NCI-H460 (cell line): ENCODE results near the gene MACROD2. TPM values are rescaled to one million over a fixed set of nuclear protein-coding genes. Genes with fewer than 3 reads are reported as not detected.
"Not testable (repeated sequence)": the region's sequence is repeated elsewhere in the genome, so short reads cannot be mapped to it uniquely, and the experiment has no call there.

Experiments used
- DNase-seq: peaks from one replicate; pipeline ENCODE4 v3.0.0-alpha.2; 2016; ENCODE audit warnings: low read depth; ENCODE audit errors: extremely low read depth
- total RNA-seq: library from RNA; depleted of rRNA; stranded (reverse); fragments of >200 nt; shearing (Covaris generic); gene quantifications from 2 replicates; pipeline ENCODE4 v1.2.3, GENCODE V29; 2014

MACROD2 gene
- total RNA-seq, 1 experiment from 2014 or later, result 2.0 TPM

DNA sequence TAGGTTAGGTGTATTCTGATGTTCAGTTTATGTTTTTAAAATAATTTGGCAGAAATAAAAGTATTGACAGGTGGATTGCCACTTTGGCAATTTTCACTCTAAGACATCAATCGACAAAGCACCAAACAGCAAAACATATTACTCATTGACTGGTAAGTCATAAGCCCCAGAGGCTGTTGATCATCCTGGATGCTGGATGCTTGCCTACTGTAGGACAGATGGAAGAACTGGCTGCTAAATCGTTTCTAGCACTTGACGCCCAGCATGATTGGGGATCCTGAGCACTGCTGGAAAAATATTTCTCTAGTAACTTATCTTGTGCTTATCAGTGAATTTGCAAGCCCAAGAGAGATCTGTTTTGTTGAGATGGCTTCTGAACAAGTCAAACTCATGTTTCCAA is 1343.9 kb downstream of the MACROD2 start:
- no peak for DNase-seq

- DNase-seq, result no peak
Observed at GRCh38 chr20:15342991-15343523, 1347.7 kb downstream of the MACROD2 start.

GRCh38 chr20:15345287-15345686 is 1350.0 kb downstream of the MACROD2 start:
- DNase-seq, result no peak

DNA sequence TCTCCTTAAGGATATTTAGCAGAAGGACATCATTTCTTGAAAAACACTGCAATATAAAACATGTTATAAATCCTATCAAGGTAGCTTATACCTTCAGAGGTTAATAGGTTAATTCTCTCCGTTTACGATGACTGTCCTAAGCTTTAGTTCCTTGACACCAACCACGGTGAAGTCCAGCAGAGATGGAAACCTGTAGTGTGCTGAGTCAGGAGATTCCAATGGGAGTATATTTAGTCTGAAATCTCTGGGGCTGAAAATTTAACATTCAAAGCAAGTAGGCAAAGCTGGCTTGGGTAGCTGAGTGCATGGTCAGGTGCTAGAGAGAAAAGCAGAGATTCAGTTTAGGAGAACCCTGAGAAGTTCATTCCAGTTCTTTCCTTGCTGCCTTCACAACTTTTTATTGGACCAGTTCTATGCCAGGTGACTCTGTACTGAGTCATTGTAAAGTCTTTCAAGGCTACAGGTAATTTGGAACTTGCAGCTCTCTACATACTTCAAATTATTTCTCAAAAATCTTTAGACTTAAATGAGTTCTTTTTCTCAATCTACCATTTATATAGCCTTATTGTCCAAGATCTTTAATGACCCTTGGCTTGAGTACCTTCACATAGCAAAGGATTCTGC is 1351.5 kb downstream of the MACROD2 start:
- DNase-seq, result no peak

DNA sequence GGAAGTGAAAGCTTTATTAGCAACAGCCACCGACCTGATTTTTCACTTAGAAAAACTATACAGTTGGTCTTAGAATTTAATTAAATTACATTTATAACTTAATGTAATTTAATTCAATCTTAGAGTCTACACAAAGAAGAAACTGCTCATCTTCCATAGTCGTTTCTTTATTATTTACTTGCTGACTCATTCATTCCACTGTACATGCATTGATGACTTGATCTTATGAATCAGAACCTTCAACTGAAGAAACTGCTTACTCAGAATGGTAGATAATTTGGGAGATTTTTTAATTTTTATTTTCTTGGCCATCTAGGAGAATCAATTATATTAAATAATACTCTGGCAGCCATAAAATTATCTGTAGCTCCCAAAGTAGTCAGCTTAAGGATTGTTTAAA is 1363.7 kb downstream of the MACROD2 start:
- DNase-seq, result peak; percentile 8

DNA sequence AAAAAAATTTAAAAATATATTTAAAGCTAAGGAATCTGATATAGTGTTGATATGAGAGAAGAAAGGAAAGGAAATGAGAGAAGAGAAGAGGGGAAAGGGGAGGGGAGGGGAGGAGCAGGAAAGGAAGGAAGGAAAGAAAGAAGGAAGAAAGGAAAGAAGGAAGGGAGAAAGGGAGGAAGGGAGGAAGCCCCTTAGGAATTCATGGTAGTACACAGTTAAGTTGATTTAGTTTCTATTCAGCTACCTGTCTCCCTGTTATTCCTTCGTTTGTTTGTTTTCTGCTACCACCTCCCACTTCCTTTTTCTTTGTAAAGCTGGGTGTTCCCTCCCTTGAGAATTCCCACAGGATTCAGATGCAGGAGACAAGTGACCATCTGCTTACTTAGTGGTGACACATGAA is 1367.5 kb downstream of the MACROD2 start:
- DNase-seq, result no peak

DNA sequence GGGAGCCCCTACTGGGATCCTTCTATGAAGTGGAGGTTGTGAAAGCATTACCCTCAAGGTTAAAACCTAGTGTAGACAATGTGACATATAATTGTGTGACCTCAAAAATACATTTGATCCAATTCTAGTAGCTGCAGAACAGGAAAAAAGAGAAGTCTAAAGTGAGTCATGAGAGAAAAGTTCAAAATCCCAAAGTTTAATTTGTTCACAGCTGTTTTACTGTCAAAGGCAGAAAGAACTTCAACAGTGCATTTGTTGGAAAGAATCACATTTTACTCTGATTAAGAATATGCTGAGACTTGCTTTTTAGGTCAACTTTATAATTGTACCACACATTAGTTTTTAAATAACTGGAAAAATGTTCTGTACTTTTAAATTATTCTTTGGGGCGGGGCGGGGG is 1369.5 kb downstream of the MACROD2 start:
- no peak for DNase-seq

DNA sequence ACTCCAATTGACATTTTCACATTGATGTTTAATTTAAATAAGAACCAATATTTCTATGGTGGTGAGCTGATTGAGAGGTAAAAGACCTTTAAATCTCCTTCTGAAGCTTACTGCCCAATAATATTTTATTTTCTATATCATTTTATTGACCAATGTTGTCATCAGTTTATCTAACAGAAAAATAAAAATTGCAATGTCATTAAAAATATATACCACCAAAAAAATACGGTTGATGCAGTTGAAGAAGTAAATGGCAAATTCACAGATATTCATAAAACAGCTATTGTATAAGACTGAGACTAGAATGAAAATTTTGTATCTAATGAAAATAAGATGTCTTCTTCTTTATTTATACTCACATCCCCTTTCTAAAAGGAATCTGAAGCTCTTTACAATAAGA is 1375.1 kb downstream of the MACROD2 start:
- DNase-seq, result no peak

DNA sequence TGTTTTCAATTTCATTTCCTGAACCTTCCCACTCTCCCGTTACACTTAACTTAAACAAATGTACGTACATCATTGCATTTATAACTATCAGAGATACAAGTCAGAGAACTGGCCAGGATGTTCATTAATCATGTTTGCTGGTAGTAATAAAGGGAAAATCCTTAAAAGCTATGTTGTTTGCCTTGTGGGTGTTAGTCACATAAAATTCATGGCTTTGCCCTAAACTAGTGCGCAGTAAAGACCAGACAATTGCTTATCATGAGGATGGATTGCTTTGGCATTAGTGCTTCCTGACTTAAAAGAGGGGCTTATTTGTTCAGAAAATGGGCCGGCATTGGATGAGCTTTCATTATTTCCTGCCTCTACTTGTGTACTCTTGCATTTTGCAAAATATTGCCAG is 1379.4 kb downstream of the MACROD2 start:
- DNase-seq, result no peak

GRCh38 chr20:15375836-15376235 is 1380.5 kb downstream of the MACROD2 start:
- no peak for DNase-seq

DNA sequence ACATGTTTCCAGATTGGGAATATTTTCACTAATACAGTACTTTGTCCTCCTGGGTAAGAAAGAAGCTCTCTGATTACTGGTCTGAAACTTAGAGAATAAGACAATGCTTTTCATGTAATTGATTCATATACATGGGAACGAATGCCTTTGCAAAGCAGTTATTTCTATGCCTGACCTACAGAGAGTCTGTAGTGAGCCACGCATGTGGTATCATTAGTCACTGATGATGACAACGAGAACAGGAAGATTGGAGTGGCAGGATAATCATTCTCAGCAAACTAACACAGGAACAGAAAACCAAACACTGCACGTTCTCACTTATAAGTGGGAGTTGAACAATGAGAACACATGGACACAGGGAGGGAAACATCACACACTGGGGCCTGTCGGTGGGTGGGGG is 1382.3 kb downstream of the MACROD2 start:
- DNase-seq, result not testable (repeated sequence)

- DNase-seq, result no peak
Observed at GRCh38 chr20:15378151-15378550, 1382.8 kb downstream of the MACROD2 start.

GRCh38 chr20:15379681-15380296 is 1384.5 kb downstream of the MACROD2 start:
- no peak for DNase-seq

- no peak for DNase-seq
Observed at GRCh38 chr20:15380770-15381169, 1385.5 kb downstream of the MACROD2 start.

GRCh38 chr20:15387228-15387627 is 1391.9 kb downstream of the MACROD2 start:
- DNase-seq, result no peak

DNA sequence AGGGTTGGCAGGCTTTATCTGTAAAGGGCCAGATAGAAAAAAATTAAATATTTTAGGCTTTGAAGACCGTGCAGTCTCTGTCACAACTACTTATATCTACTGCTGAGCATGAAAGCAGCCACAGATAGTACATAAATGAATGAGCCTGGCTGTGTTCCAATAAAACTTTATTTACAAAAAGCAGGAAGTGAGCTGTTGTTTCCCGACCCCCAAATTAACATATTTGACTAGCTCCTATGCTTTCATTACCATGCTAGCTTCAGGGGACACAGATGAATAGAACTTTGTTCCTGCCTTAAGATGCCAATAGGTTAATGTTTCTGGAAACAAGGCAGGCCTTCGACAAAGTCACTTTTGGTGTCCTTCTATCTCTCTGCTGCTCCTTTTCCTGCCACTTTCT is 1400.1 kb downstream of the MACROD2 start:
- no peak for DNase-seq

DNA sequence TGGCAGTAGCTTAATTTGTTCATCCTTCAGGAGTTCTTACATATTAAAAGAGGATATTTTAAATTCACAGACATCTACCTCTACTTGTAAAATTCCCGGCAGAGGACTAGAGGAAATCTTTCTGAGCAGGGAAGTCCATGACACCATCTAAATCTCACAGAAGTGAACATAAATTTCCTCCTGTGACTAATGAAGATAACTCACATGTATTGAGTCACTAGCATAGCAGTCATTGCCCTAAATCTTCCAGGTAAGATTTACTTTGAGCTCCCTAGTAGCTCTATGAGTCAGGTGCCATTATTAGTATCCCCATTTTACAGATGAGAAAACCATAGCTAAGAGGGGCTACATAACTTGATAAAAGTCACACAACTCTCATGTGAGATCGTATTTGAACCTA is 1400.7 kb downstream of the MACROD2 start:
- DNase-seq, result no peak

- no peak for DNase-seq
Observed at GRCh38 chr20:15396900-15397299, 1401.6 kb downstream of the MACROD2 start.

DNA sequence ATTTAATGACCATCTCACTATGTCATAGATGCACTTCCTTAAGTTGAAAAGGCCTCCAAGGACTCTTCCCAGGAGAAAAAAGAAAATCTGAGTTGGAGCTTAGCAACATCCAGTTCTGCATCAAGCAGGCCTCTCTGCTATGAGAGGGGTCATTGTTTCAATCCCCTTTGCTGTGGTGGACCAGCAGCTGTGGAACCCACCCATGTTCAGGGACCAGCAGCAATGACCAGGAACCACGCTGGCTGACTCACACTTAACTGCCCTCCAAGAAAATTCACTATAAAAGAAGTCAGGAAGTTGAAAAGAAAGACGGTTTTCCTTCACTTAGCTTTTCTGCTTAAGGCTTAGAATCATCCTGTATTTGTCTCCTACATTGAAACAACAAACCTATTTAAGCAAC is 1404.5 kb downstream of the MACROD2 start:
- DNase-seq, result no peak

DNA sequence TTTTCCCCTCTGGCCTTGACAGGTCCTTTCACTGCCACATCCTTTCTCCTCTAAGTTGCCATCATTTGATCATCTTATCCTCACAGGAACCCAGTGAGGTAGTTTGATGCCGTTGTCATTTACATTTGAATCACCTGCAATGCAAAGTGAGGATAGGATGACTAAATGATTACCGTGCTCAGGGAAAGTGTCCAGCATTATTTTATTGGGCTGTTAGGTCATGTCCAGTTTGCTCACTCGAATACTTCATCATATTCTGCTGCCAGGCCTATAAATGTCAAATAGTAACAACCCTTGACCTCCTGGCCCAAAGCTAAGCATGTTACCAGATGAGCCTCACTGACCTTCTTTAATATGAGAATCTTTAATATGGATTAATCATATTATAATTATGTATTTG is 1410.8 kb downstream of the MACROD2 start:
- DNase-seq, result no peak

GRCh38 chr20:15411781-15412180 is 1416.5 kb downstream of the MACROD2 start:
- DNase-seq, result no peak

- no peak for DNase-seq
Observed at GRCh38 chr20:15415908-15416307, 1420.6 kb downstream of the MACROD2 start.

- no peak for DNase-seq
Observed at GRCh38 chr20:15419856-15420255, 1424.5 kb downstream of the MACROD2 start.
